Panc1 (cell line): Measurements from ENCODE around the gene SEMA4A. TPM values are rescaled to one million over a fixed set of nuclear protein-coding genes. Genes with fewer than 3 reads are reported as not detected.
"Not testable (repeated sequence)": the region's sequence is repeated elsewhere in the genome, so short reads cannot be mapped to it uniquely, and the experiment has no call there.

Experiments
- ATAC-seq: fragments of 200-7000 bp; cut with Tn5 transposase; 2 replicates; pipeline ENCODE4 v1.9.1; 2020; ENCODE audit warnings: mild to moderate bottlenecking, moderate library complexity
- BruUV-seq: library from RNA; stranded (reverse); fragments of 400-500 nt; replicated peaks from 2 replicates; lab custom pipeline; 2021; lab: Mats Ljungman, UMichigan
- CTCF ChIA-PET: fragments of 300-600 bp; sonication (Branson Sonifier 250); formaldehyde crosslinking; loops from one replicate; lab custom pipeline; 2022; ENCODE audit warnings: antibody characterized with exemption; lab: Charles Lee
- POLR2A ChIA-PET: fragments of 300-600 bp; sonication (Branson Sonifier 250); formaldehyde crosslinking; loops from one replicate; lab custom pipeline; 2022; ENCODE audit warnings: antibody characterized with exemption; lab: Charles Lee
- DNase-seq: peaks from one replicate; pipeline ENCODE4 v3.0.0-alpha.2; 2010; ENCODE audit warnings: low read depth, low spot score
- H3K27ac ChIP-seq: 2 replicates; pipeline ENCODE4 v1.5.1; 2011; ENCODE audit warnings: mild to moderate bottlenecking, low read length, inconsistent platforms
- H3K27me3 ChIP-seq: fragments of 200-500 bp; sonication (Bioruptor generic); 2 replicates; pipeline ENCODE4 v1.6.0; 2014; ENCODE audit warnings: low read length, inconsistent platforms; ENCODE audit not compliant: control insufficient read depth, insufficient read depth
- H3K36me3 ChIP-seq: fragments of 200-500 bp; sonication (Bioruptor generic); 2 replicates; pipeline ENCODE4 v1.5.1; 2014; ENCODE audit warnings: inconsistent platforms, mild to moderate bottlenecking, low read length, moderate library complexity; ENCODE audit not compliant: control insufficient read depth, insufficient read depth
- H3K4me1 ChIP-seq: 2 replicates; pipeline ENCODE4 v1.5.1; 2011; ENCODE audit warnings: inconsistent platforms, mild to moderate bottlenecking, low read length, moderate library complexity; ENCODE audit not compliant: control insufficient read depth, insufficient read depth
- H3K4me3 ChIP-seq, 2 experiments: 2 replicates each; pipeline ENCODE4 v1.5.1; 2011 to 2012; ENCODE audit warnings: low read depth in 2 of 2, low read length in 2 of 2, mild to moderate bottlenecking in 2 of 2, inconsistent platforms in 1 of 2, moderate library complexity in 1 of 2
- H3K9me3 ChIP-seq: fragments of 200-500 bp; sonication (Bioruptor generic); 2 replicates; pipeline ENCODE4 v1.5.1; 2014; ENCODE audit warnings: low read depth, mild to moderate bottlenecking, inconsistent platforms, low read length, moderate library complexity; ENCODE audit not compliant: control insufficient read depth, insufficient read depth
- CTCF ChIP-seq: fragments of 450-650 bp; IDR thresholded peaks from 2 replicates; pipeline ENCODE4 v1.5.1; 2017; ENCODE audit warnings: mild to moderate bottlenecking
- POLR2AphosphoS5 ChIP-seq: IDR thresholded peaks from 2 replicates; pipeline ENCODE4 v1.6.1; 2012; ENCODE audit warnings: mild to moderate bottlenecking, low read depth, low read length, moderate library complexity
- SIN3A ChIP-seq: IDR thresholded peaks from 2 replicates; pipeline ENCODE4 v1.6.1; 2012; ENCODE audit warnings: low read depth, mild to moderate bottlenecking, low read length, moderate library complexity, borderline replicate concordance; ENCODE audit not compliant: insufficient read depth
- TCF7L2 ChIP-seq: IDR thresholded peaks from 2 replicates; pipeline ENCODE4 v1.6.1; 2011; ENCODE audit warnings: mild to moderate bottlenecking, low read depth, low read length, inconsistent platforms
- in situ Hi-C: cut with HindIII; loops from 2 replicates; pipeline ENCODE4 v1.10.0; 2016; ENCODE audit warnings: low sequenced_read_pairs, low pct_unique_long_range_greater_than_20kb
- intact Hi-C: fragments of 100-400 bp; cut with micrococcal nuclease; formaldehyde crosslinking; loops from one replicate; pipeline ENCODE4 v1.10.0; 2022; ENCODE audit not compliant: unreplicated experiment
- total RNA-seq: library from RNA; stranded (reverse); gene quantifications from one replicate; pipeline ENCODE4 v1.2.1, GENCODE V29; 2021; ENCODE audit not compliant: unreplicated experiment

SEMA4A gene
- total RNA-seq, 1 experiment from 2014 or later, result 0.21 TPM

DNA sequence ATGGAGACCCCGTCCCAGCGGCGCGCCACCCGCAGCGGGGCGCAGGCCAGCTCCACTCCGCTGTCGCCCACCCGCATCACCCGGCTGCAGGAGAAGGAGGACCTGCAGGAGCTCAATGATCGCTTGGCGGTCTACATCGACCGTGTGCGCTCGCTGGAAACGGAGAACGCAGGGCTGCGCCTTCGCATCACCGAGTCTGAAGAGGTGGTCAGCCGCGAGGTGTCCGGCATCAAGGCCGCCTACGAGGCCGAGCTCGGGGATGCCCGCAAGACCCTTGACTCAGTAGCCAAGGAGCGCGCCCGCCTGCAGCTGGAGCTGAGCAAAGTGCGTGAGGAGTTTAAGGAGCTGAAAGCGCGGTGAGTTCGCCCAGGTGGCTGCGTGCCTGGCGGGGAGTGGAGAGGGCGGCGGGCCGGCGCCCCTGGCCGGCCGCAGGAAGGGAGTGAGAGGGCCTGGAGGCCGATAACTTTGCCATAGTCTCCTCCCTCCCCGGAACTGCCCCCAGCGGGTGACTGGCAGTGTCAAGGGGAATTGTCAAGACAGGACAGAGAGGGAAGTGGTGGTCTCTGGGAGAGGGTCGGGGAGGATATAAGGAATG is 38.4 kb upstream of the SEMA4A start:
- DNase-seq (no peak), ATAC-seq (peak; percentile 11; the same call in 1 of the 2 replicates)
- H3K27ac ChIP-seq, result peak overlapping the region; percentile 96
- peak overlapping the region; percentile 78 to 99 for H3K4me3 ChIP-seq
- in situ Hi-C loops (no loop called here), intact Hi-C loops (loop anchor here (2.0 kb wide), 1 partner anchor 48 kb away; no protein-coding TSS in a partner anchor)
- H3K4me1 ChIP-seq, result peaks cover 47% of the 10 kb centered on the region
- TF ChIP-seq SIN3A, result 0 out of 2 replicates have a peak, but pooled peaks have one; percentile 41
- no peak for TF ChIP-seq CTCF
- peaks cover 8% of the 10 kb centered on the region for H3K36me3 ChIP-seq
- BruUV-seq, result no TSS peak
- no peaks in the 10 kb centered on the region for H3K27me3 ChIP-seq
- ChIA-PET CTCF (interaction anchor here (1.2 kb wide), 1 partner anchor 14 kb away, joined by 4 read pairs; no protein-coding TSS in a partner anchor), POLR2A (interaction anchor here (0.6 to 2.4 kb wide), 2 partner anchors 9 to 14 kb away, joined by 3 to 12 read pairs; no protein-coding TSS in a partner anchor)
- no peaks in the 10 kb centered on the region for H3K9me3 ChIP-seq

DNA sequence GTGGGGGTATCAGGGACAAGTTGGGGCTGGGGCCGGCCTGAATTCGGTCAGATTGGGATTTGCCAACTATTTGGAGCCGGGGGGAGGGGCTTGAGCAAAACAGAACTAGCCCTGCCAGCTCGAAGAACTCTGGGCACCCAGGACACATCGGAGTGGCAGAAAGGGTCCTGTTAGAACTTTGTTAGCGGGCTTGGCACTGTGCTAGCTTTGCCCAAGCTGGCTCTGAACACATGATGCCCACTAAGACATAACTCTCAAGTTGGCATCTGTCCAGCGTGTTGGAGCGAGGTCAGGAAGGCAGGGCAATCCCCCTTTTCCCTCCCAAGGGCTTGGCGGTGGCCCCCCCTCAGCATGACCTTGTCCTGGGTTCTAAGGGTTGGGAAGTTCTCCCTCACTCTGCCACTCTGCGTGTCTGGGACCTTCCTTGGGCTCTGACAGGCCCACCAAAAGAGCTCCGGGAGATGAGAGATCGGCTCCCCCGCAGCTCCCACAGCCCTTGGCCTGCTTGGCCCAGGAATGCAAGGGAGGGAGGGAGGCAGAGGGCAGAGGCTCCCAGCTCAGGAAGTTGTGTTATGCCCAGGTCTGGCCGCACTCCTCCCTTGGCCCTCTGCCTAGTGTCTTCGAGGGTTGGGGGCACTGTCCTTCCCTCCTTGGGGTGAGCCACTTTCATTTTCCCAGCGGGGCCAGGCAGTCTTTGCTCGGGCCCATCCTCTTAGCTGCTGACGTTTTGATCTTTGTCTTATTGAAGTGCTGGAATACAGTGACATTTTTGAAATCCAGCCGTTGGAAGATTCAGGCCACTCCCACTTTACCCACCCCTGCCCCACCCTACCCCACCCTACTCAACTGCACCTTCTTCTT is 37.6 kb upstream of the SEMA4A start:
- Histone ChIP-seq H3K9me3 (no peaks in the 10 kb centered on the region), H3K27me3 (no peaks in the 10 kb centered on the region), H3K36me3 (peaks cover 8% of the 10 kb centered on the region), H3K4me3 (peak overlapping the region; percentile 78 to 99), H3K4me1 (peaks cover 54% of the 10 kb centered on the region), H3K27ac (peak overlapping the region; percentile 96)
- ChIA-PET CTCF (interaction anchor here (0.5 to 1.2 kb wide), 2 partner anchors 13 to 26 kb away, joined by 4 to 7 read pairs; no protein-coding TSS in a partner anchor), POLR2A (interaction anchor here (1.0 to 2.4 kb wide), 2 partner anchors 9 to 12 kb away, joined by 3 to 12 read pairs; no protein-coding TSS in a partner anchor)
- no peak for TF ChIP-seq CTCF
- no peak for TF ChIP-seq POLR2AphosphoS5
- TF ChIP-seq TCF7L2, result no peak
- 0 out of 2 replicates have a peak, but pooled peaks have one; percentile 54 for TF ChIP-seq SIN3A
- in situ Hi-C loops (no loop called here), intact Hi-C loops (loop anchor here (2.0 kb wide), 1 partner anchor 47 kb away; no protein-coding TSS in a partner anchor)
- ATAC-seq, result peak; percentile 24
- DNase-seq, result no peak
- BruUV-seq, result TSS peak; percentile 68

- DNase-seq, in situ Hi-C loops, H3K9me3 ChIP-seq, ATAC-seq, BruUV-seq, intact Hi-C loops, H3K36me3 ChIP-seq, H3K27me3 ChIP-seq: not testable (repeated sequence)
- CTCF ChIA-PET, result interaction anchor here (0.6 kb wide), 1 partner anchor 9 kb away, joined by 3 read pairs; no protein-coding TSS in a partner anchor
- peak overlapping the region; percentile 96 for H3K27ac ChIP-seq
- H3K4me1 ChIP-seq, result peaks cover 61% of the 10 kb centered on the region
- POLR2A ChIA-PET, result interaction anchor here (1.0 to 2.4 kb wide), 2 partner anchors 10 to 11 kb away, joined by 3 to 12 read pairs; no protein-coding TSS in a partner anchor
- H3K4me3 ChIP-seq, result peak overlapping the region; percentile 78 to 99
These were observed 36.7 kb upstream of the SEMA4A start for GRCh38 chr1:156116731-156117130.
